ENCODE measurements around the gene QRFP. TPM values are rescaled to one million over a fixed set of nuclear protein-coding genes. Genes with fewer than 3 reads are reported as not detected.

The QRFP gene
- total and polyA plus RNA-seq, 9 donors, result not detected

DNA sequence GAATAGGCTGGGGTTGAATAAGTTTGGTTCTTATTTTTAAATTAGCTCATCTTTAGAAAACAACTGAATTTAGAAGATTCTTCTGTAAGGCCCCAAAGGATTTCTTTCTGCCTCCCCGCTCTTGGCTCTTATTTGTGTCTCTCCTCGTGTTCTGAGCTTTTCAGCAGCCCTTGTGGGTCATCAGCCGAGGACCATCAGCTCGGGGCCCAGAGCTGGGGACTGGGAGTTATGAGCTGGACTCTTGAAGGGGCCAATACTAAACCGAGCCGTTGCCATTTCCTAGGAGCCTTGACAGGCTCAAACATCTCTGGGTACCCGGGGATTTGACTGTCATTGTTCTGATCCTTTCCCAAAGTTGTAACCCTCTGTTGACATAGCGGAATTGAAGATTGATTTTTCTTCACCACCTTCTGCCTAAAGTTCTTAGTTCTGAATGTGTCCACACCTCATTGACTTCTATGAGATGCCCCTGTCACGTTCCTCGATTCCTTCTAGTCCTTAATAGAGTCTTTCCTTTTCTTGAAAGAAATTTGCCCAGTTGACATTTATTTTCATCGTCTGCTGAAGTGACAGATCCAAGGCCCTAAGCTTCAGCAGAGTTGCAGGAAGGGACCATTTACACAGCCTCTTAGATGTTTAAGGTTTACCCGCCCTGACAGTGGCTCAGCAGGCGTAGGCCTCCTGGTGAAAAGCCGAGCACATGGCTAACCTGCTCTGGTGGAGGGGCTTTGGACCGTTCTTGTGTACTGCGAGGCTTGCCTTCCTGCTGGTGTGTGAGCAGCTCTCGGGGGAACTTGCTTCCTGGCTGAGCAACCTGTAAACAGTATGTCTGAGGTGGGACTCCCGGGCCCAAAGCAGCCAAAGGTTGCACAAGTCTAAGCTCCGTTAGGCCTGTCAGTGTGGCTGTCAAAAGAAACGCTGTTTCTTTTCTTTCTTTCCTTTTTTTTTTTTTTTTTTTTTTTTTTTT lies 37.6 kb downstream of the QRFP start:
- Histone ChIP-seq H3K27me3 (no peaks in the 10 kb centered on the region), H3K4me1 (ENCODE audit: insufficient read depth) (peaks cover 5% of the 10 kb centered on the region), H3K9me3 (no peaks in the 10 kb centered on the region), H3K36me3 (no peaks in the 10 kb centered on the region), H3K4me3 (no peak overlapping the region), H3K27ac (no peak overlapping the region)
- no peak for DNase-seq
- intact Hi-C loops (cut with DNase I), result no loop called here
- 70 to 76% (median 72%) methylated on average over 20 of the region's 20 CpGs for whole genome bisulfite sequencing, 3 donors
- TF ChIP-seq CTCF (IDR thresholded peaks at IDR 0.05), result no peak
- no peak for TF ChIP-seq POLR2A (IDR thresholded peaks at IDR 0.05)
- no peak for TF ChIP-seq EP300 (IDR thresholded peaks at IDR 0.05)

- Histone ChIP-seq H3K27me3 (no peaks in the 10 kb centered on the region), H3K27ac (peak overlapping the region in 1 of 2 donors; percentile 15), H3K4me1 (ENCODE audit: insufficient read depth) (peaks cover 7% of the 10 kb centered on the region), H3K4me3 (no peak overlapping the region), H3K36me3 (no peaks in the 10 kb centered on the region), H3K9me3 (no peaks in the 10 kb centered on the region)
- intact Hi-C loops (cut with DNase I), result no loop called here
- no peak for TF ChIP-seq POLR2A (IDR thresholded peaks at IDR 0.05)
- no peak for TF ChIP-seq CTCF (IDR thresholded peaks at IDR 0.05)
- TF ChIP-seq EP300 (IDR thresholded peaks at IDR 0.05), result no peak
- DNase-seq, result peak in 3 of 5 donors; percentile 63 to 69 (median 66)
- 33 to 45% (median 39%) methylated on average over 22 of the region's 22 CpGs for WGBS, 3 donors
Observed at GRCh38 chr9:130857864-130858738, 38.5 kb downstream of the QRFP start.

- WGBS, 3 donors, result 73 to 75% (median 75%) methylated on average over 8 of the region's 8 CpGs
- intact Hi-C loops (cut with DNase I), result no loop called here
Observed at GRCh38 chr9:130856474-130856873, 40.1 kb downstream of the QRFP start.

More at GRCh38 chr9:130856474-130856873, 40.1 kb downstream of the QRFP start:
- Histone ChIP-seq H3K4me1 (ENCODE audit: insufficient read depth) (peaks cover 7% of the 10 kb centered on the region), H3K36me3 (no peaks in the 10 kb centered on the region), H3K27ac (no peak overlapping the region), H3K27me3 (no peaks in the 10 kb centered on the region), H3K9me3 (no peaks in the 10 kb centered on the region), H3K4me3 (no peak overlapping the region)
- DNase-seq, result no peak
- no peak for TF ChIP-seq EP300 (IDR thresholded peaks at IDR 0.05)
- no peak for TF ChIP-seq CTCF (IDR thresholded peaks at IDR 0.05)
- no peak for TF ChIP-seq POLR2A (IDR thresholded peaks at IDR 0.05)

Measured in ovary (tissue), 9 donors.